ENCODE results near the gene PIGB.
"Not testable (repeated sequence)": the region's sequence is repeated elsewhere in the genome, so short reads cannot be mapped to it uniquely, and the experiment has no call there.

PIGB gene

GRCh38 chr15:55302801-55303200 lies 16.2 kb upstream of the PIGB start:
- DNase-seq, result not testable (repeated sequence)

- no peak for DNase-seq
Measured at GRCh38 chr15:55319537-55320237, 665 bp downstream of the PIGB start.

- DNase-seq, result no peak
Measured at GRCh38 chr15:55320238-55320550, 1.2 kb downstream of the PIGB start.

GRCh38 chr15:55320963-55321362 lies 1.9 kb downstream of the PIGB start:
- DNase-seq, result no peak

- no peak for DNase-seq
Measured at GRCh38 chr15:55322467-55322866, 3.4 kb downstream of the PIGB start.

GRCh38 chr15:55327387-55327786 lies 8.4 kb downstream of the PIGB start:
- no peak for DNase-seq

GRCh38 chr15:55334371-55334770 lies 15.3 kb downstream of the PIGB start:
- no peak for DNase-seq

GRCh38 chr15:55334997-55335396 lies 16.0 kb downstream of the PIGB start:
- no peak for DNase-seq

- DNase-seq, result no peak
Measured at GRCh38 chr15:55337160-55337559, 18.1 kb downstream of the PIGB start.

- DNase-seq, result no peak
Measured at GRCh38 chr15:55343168-55343567, 24.1 kb downstream of the PIGB start.

- no peak for DNase-seq
Measured at GRCh38 chr15:55344206-55344605, 25.2 kb downstream of the PIGB start.

GRCh38 chr15:55348281-55348778 lies 29.3 kb downstream of the PIGB start:
- DNase-seq, result no peak

GRCh38 chr15:55349282-55349681 lies 30.3 kb downstream of the PIGB start:
- DNase-seq, result no peak

GRCh38 chr15:55353025-55353424 lies 34.0 kb downstream of the PIGB start:
- DNase-seq, result no peak

- DNase-seq, result no peak
Measured at GRCh38 chr15:55356985-55357585, 38.1 kb downstream of the PIGB start.

- DNase-seq, result no peak
Measured at GRCh38 chr15:55357774-55358173, 38.8 kb downstream of the PIGB start.

- no peak for DNase-seq
Measured at GRCh38 chr15:55358471-55358870, 39.4 kb downstream of the PIGB start.

- DNase-seq, result no peak
Measured at GRCh38 chr15:55360256-55360655, 41.2 kb downstream of the PIGB start.

GRCh38 chr15:55361048-55361447 lies 42.0 kb downstream of the PIGB start:
- DNase-seq, result no peak

- DNase-seq, result no peak
Measured at GRCh38 chr15:55362641-55363040, 43.6 kb downstream of the PIGB start.

GRCh38 chr15:55366981-55367380 lies 48.0 kb downstream of the PIGB start:
- no peak for DNase-seq

GRCh38 chr15:55372701-55373440 lies 53.8 kb downstream of the PIGB start:
- DNase-seq, result no peak

- DNase-seq, result no peak
Measured at GRCh38 chr15:55379095-55379494, 60.1 kb downstream of the PIGB start.

- no peak for DNase-seq
Measured at GRCh38 chr15:55381595-55381994, 62.6 kb downstream of the PIGB start.

Measured in activated CD4-positive, alpha-beta T cell treated with anti-CD3 and anti-CD28 coated beads, Interleukin-2, amount 50 U/mL, for 4 hours (primary cell).